ENCODE measurements around the gene CEACAM20.

GRCh38 chr19:44529536-44529935, at the start of gene CEACAM20:
- TF ChIP-seq POLR2A (IDR thresholded peaks at IDR 0.05) = no peak
- no peak for TF ChIP-seq CTCF (IDR thresholded peaks at IDR 0.05)
